ENCODE data around the gene TPM1.
"Not testable (repeated sequence)": the region's sequence is repeated elsewhere in the genome, so short reads cannot be mapped to it uniquely, and the experiment has no call there.

Gene TPM1

DNA sequence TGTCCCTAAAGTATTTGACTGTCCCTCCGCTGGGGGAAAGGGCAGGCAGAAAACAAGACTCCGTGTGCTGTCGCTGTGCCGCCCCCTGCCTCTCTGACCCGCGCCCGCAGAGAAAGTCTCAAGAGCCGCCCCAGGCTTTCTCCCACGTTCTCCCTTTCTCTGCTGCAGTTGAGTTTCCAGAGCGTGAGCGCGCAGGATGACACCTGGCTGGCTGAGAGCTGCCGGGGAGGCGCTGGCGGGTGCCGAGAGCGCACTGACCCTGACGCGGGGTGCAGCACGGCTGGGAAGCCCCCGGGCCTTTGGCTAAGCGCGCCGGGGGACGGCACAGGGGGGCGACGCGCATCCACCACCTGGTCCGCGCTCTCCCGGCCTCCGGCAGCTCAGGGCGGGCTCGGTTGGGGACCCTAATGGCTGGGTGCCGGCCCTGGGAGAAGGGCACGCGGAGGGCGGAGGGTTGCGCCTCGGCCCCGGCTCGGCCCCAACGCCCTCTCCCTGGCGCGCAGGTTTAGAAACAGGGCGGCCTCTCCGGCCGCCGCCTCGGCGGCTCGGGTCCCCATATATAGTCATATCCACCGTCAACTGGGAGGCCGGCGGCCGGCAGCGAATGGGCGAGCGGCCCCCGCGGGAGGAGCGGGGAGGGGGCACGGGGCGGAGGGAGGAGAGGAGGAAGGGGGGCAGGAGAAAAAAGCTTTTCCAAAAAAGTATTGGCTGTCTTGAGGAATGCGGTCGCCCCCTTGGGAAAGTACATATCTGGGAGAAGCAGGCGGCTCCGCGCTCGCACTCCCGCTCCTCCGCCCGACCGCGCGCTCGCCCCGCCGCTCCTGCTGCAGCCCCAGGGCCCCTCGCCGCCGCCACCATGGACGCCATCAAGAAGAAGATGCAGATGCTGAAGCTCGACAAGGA is at the start of gene TPM1:
Gene TPM1 (plus strand): TSS at position 774 of the 903 bp plus-strand sequence. CDS start 83 bp downstream, at position 857.
- Histone ChIP-seq H3K4me1 (ENCODE audit: control insufficient read depth in 1 of 2, insufficient read depth in 2 of 2, low read length in 2 of 2) (peaks cover 11 to 13% of the 10 kb centered on the region in 2 donors), H3K9ac (ENCODE audit: low read depth in 1 of 2, low read length in 2 of 2) (peak within 1 kb of the TSS; percentile 64 to 68)

DNA sequence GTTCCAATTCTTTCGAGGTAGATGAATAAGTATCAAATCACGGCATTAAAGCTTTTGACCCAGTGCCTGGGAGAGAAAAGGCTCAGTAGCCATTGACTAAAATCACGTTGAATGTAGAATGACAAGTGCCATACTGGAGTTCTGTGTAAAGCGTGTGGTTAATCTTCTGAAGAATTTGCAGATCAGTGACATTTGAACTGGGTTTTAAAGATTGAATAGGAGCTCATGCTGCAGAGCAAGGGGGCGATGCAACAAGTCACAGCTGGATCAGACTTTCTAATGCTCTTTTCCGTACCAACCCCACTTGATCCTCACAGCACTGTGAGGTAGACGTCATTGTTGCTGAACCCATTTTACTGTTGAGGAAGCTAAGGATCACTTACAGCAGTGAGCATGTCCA is 49.5 kb upstream of the TPM1 start:
- Histone ChIP-seq H3K27me3 (ENCODE audit: control insufficient read depth in 1 of 2, insufficient read depth in 2 of 2, low read length in 2 of 2) (no peaks in the 10 kb centered on the region), H3K27ac (ENCODE audit: low read depth, low read length) (no peak overlapping the region), H3K4me1 (ENCODE audit: control insufficient read depth in 1 of 2, insufficient read depth in 2 of 2, low read length in 2 of 2) (peaks cover 3 to 6% of the 10 kb centered on the region in 2 donors), H3K4me3 (ENCODE audit: low read depth in 1 of 2, low read length in 2 of 2) (no peak overlapping the region), H3K9ac (ENCODE audit: low read depth in 1 of 2, low read length in 2 of 2) (no peak overlapping the region), H3K36me3 (ENCODE audit: control insufficient read depth in 1 of 2, insufficient read depth in 2 of 2, low read length in 2 of 2) (no peaks in the 10 kb centered on the region), H3K9me3 (ENCODE audit: control insufficient read depth in 1 of 2, low read length in 2 of 2) (no peaks in the 10 kb centered on the region)

More for the DNA sequence above, at the start of gene TPM1:
- Histone ChIP-seq H3K36me3 (ENCODE audit: control insufficient read depth in 1 of 2, insufficient read depth in 2 of 2, low read length in 2 of 2) (no peaks in the 10 kb centered on the region), H3K4me3 (ENCODE audit: low read depth in 1 of 2, low read length in 2 of 2) (peak within 1 kb of the TSS; percentile 74 to 75), H3K27me3 (ENCODE audit: control insufficient read depth in 1 of 2, insufficient read depth in 2 of 2, low read length in 2 of 2) (peaks cover 32 to 33% of the 10 kb centered on the region in 2 donors), H3K9me3 (ENCODE audit: control insufficient read depth in 1 of 2, low read length in 2 of 2) (no peaks in the 10 kb centered on the region), H3K27ac (ENCODE audit: low read depth, low read length) (peak within 1 kb of the TSS; percentile 61)

DNA sequence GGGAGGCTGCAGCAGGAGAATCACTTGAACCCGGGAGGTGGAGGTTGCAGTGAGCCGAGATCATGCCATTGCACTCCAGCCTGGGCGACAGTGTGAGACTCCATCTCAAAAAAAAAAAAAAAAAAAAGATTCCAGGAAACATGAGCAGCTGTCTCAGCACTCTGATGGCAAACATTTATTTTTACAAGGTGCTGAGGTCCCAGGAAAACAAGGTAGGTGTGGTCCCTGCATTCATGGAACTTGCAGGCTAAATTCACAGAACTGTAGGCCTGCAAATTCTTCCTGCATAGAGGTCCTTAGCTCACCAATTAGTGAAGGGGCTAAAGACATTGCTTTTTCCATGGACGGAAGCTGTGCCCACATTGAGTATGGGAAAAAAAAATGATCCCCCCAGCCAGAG is 48.9 kb upstream of the TPM1 start:
- H3K27me3 ChIP-seq (ENCODE audit: control insufficient read depth in 1 of 2, insufficient read depth in 2 of 2, low read length in 2 of 2); H3K4me3 ChIP-seq (ENCODE audit: low read depth in 1 of 2, low read length in 2 of 2); H3K36me3 ChIP-seq (ENCODE audit: control insufficient read depth in 1 of 2, insufficient read depth in 2 of 2, low read length in 2 of 2); H3K27ac ChIP-seq (ENCODE audit: low read depth, low read length); H3K9ac ChIP-seq (ENCODE audit: low read depth in 1 of 2, low read length in 2 of 2); H3K9me3 ChIP-seq (ENCODE audit: control insufficient read depth in 1 of 2, low read length in 2 of 2): not testable (repeated sequence)
- H3K4me1 ChIP-seq (ENCODE audit: control insufficient read depth in 1 of 2, insufficient read depth in 2 of 2, low read length in 2 of 2): peaks cover 3 to 12% of the 10 kb centered on the region in 2 donors

DNA sequence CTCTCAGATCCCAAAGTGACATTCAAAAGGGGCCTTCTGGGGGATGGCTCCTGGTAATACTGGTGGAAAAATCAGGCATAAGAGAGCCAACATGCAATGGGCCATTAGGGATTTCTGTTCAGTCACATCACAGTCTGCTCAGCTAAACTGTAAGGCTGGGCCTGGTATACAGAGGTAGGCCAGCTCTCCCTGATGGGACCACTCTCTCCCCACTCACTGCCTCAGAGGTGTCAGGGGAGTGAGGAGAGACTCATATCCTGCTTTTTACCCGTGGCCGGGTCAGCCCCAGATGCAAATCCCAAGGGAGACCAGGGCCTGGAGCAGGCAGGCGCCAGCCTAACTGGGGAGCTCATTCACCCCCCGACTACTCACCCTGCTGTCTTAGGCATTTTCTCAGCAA is 48.1 kb upstream of the TPM1 start:
- Histone ChIP-seq H3K9me3 (ENCODE audit: control insufficient read depth in 1 of 2, low read length in 2 of 2) (no peaks in the 10 kb centered on the region), H3K36me3 (ENCODE audit: control insufficient read depth in 1 of 2, insufficient read depth in 2 of 2, low read length in 2 of 2) (no peaks in the 10 kb centered on the region), H3K27ac (ENCODE audit: low read depth, low read length) (no peak overlapping the region), H3K4me3 (ENCODE audit: low read depth in 1 of 2, low read length in 2 of 2) (no peak overlapping the region), H3K27me3 (ENCODE audit: control insufficient read depth in 1 of 2, insufficient read depth in 2 of 2, low read length in 2 of 2) (no peaks in the 10 kb centered on the region), H3K4me1 (ENCODE audit: control insufficient read depth in 1 of 2, insufficient read depth in 2 of 2, low read length in 2 of 2) (peaks cover 2 to 19% of the 10 kb centered on the region in 2 donors), H3K9ac (ENCODE audit: low read depth in 1 of 2, low read length in 2 of 2) (no peak overlapping the region)

DNA sequence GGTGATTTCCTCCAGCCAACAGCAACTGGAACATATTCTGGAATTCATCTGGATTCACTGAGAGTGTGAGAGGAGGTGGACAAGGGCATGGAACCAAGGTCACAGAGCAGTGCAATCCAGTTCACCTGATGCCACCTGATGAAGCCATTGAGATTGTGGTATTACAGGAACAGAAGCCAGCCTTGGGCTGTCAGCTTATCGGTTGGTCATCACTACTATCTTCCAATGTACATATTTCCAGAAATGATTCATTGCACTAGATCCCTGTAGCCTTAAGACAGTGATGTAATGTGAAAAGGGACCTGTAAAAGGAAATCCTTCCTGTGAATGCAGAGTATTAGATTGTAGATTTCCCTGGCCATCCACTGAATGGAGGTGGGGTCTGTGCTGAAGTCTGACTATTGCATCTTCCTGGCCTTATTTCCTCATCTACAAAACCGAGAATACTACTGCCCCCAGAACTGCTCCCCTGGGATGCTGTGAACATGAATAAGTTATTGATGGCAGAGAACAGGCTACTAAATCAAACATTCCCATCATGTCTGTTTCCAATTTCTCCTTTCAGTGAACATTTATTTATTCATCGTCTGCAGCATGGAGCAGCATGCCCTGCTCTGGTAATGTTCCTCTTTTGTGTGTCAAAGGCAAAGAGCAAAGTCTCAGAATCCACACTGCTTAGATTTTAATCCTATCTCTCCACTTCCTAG is 47.4 kb upstream of the TPM1 start:
- Histone ChIP-seq H3K9ac (ENCODE audit: low read depth in 1 of 2, low read length in 2 of 2) (no peak overlapping the region), H3K9me3 (ENCODE audit: control insufficient read depth in 1 of 2, low read length in 2 of 2) (no peaks in the 10 kb centered on the region), H3K27me3 (ENCODE audit: control insufficient read depth in 1 of 2, insufficient read depth in 2 of 2, low read length in 2 of 2) (no peaks in the 10 kb centered on the region), H3K27ac (ENCODE audit: low read depth, low read length) (no peak overlapping the region), H3K4me1 (ENCODE audit: control insufficient read depth in 1 of 2, insufficient read depth in 2 of 2, low read length in 2 of 2) (peaks cover 0 to 15% of the 10 kb centered on the region in 2 donors), H3K36me3 (ENCODE audit: control insufficient read depth in 1 of 2, insufficient read depth in 2 of 2, low read length in 2 of 2) (no peaks in the 10 kb centered on the region), H3K4me3 (ENCODE audit: low read depth in 1 of 2, low read length in 2 of 2) (no peak overlapping the region)

DNA sequence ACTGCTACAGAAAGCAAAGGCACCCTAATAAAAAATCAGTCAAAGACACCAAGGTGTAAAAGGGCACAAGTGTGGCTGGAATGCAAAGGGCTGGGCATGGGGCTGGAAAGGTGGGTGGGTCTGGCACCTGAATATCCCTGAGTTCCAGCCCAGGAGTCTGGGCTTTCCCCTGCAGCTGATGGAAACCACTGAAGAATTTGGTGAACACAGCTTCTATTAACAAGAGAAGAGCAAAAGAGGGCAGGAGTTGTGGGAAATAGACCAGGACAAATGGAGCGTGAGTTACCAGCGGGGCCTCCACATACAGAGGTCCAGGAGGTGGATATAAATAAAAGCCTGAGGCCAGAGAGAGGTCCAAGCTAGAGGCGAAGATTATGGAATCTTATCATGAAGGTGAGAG is 45.1 kb upstream of the TPM1 start:
- Histone ChIP-seq H3K9me3 (ENCODE audit: control insufficient read depth in 1 of 2, low read length in 2 of 2) (no peaks in the 10 kb centered on the region), H3K4me1 (ENCODE audit: control insufficient read depth in 1 of 2, insufficient read depth in 2 of 2, low read length in 2 of 2) (peaks cover 0 to 15% of the 10 kb centered on the region in 2 donors), H3K36me3 (ENCODE audit: control insufficient read depth in 1 of 2, insufficient read depth in 2 of 2, low read length in 2 of 2) (no peaks in the 10 kb centered on the region), H3K9ac (ENCODE audit: low read depth in 1 of 2, low read length in 2 of 2) (no peak overlapping the region), H3K27me3 (ENCODE audit: control insufficient read depth in 1 of 2, insufficient read depth in 2 of 2, low read length in 2 of 2) (no peaks in the 10 kb centered on the region), H3K4me3 (ENCODE audit: low read depth in 1 of 2, low read length in 2 of 2) (no peak overlapping the region), H3K27ac (ENCODE audit: low read depth, low read length) (no peak overlapping the region)

DNA sequence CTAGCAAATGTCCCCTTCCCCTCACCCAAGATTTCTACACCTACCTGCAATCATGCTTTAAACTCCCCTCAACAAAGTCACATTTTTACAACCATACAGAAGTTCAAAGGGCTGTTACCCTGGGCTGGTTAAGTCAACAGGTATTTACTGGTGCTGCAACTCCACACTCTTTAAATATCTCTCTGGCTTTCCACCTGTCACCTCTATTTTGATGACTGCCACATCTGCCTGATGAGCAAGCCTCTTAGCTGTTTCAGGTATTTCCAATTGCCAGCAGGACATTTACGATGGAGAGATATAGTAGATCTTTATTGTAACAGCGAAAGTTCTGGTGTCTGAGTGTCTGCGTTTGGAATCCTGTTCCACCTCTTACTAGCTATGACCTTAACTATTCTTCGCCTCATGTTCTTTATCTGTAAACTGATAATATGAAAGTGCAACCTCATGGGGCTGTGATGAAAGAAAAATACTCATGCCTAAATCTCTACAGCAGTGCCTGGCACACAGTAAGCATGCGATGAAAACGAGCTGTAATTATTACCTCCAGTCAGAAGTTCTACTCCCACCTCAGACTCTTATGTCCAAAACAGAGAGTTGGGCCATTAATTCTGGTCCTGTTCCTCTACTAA is 44.2 kb upstream of the TPM1 start:
- no peak overlapping the region for H3K4me3 ChIP-seq (ENCODE audit: low read depth in 1 of 2, low read length in 2 of 2)
- H3K9me3 ChIP-seq (ENCODE audit: control insufficient read depth in 1 of 2, low read length in 2 of 2): no peaks in the 10 kb centered on the region
- peaks cover 0 to 15% of the 10 kb centered on the region in 2 donors for H3K4me1 ChIP-seq (ENCODE audit: control insufficient read depth in 1 of 2, insufficient read depth in 2 of 2, low read length in 2 of 2)
- H3K27ac ChIP-seq (ENCODE audit: low read depth, low read length): no peak overlapping the region
- no peaks in the 10 kb centered on the region for H3K36me3 ChIP-seq (ENCODE audit: control insufficient read depth in 1 of 2, insufficient read depth in 2 of 2, low read length in 2 of 2)
- H3K27me3 ChIP-seq (ENCODE audit: control insufficient read depth in 1 of 2, insufficient read depth in 2 of 2, low read length in 2 of 2): no peaks in the 10 kb centered on the region
- no peak overlapping the region for H3K9ac ChIP-seq (ENCODE audit: low read depth in 1 of 2, low read length in 2 of 2)

DNA sequence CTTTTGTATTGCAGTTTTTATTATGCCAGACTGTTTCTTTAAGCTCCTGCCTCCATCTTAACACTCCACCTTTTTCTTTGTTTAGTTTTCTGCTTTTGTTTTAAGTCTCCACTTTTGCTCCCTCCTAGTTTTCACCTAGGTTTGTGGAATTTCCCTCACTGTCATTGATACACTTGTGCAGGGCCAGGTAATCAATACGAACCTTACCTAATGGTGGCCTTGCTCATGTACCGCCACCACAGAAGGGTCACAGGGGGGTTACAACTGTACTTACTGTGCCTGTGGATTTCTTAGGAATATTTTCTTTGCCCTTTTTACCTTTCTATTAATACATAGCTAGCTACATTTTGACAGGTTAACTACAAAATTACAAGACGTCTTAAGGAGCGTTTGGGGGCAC is 43.4 kb upstream of the TPM1 start:
- Histone ChIP-seq H3K36me3 (ENCODE audit: control insufficient read depth in 1 of 2, insufficient read depth in 2 of 2, low read length in 2 of 2) (no peaks in the 10 kb centered on the region), H3K27ac (ENCODE audit: low read depth, low read length) (no peak overlapping the region), H3K9ac (ENCODE audit: low read depth in 1 of 2, low read length in 2 of 2) (no peak overlapping the region), H3K27me3 (ENCODE audit: control insufficient read depth in 1 of 2, insufficient read depth in 2 of 2, low read length in 2 of 2) (no peaks in the 10 kb centered on the region), H3K9me3 (ENCODE audit: control insufficient read depth in 1 of 2, low read length in 2 of 2) (no peaks in the 10 kb centered on the region), H3K4me1 (ENCODE audit: control insufficient read depth in 1 of 2, insufficient read depth in 2 of 2, low read length in 2 of 2) (peaks cover 0 to 15% of the 10 kb centered on the region in 2 donors), H3K4me3 (ENCODE audit: low read depth in 1 of 2, low read length in 2 of 2) (no peak overlapping the region)

DNA sequence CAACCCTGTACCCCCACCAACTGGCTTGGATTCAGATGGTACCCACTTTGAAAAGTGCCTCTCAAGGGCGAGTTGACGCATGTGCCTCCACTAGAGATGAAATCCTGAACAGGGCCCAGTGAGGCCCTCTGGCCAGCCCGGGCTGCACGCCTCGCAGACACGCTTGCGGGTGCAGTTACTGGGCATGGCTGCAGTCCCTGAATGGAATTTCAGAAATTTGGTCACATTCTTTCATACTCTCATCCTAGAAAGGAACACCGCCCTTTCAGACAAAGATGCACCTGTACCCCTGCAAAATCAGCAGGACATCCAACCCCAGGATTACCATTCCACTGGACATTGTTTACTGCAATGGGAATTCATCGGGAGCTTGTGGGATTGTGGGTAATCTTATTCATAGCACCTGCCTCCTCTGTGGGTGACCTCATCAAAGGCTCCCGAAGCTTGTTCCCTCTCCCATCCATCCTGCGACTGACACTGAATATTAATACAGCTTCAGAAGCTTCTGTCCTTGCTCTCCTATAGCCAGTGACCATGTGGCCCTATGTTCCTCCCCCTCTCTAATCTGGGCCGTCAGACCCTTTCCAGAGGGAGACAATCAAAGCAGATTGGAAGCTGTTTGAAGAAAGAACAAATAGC is 42.5 kb upstream of the TPM1 start:
- peaks cover 0 to 15% of the 10 kb centered on the region in 2 donors for H3K4me1 ChIP-seq (ENCODE audit: control insufficient read depth in 1 of 2, insufficient read depth in 2 of 2, low read length in 2 of 2)
- H3K9ac ChIP-seq (ENCODE audit: low read depth in 1 of 2, low read length in 2 of 2): no peak overlapping the region
- H3K4me3 ChIP-seq (ENCODE audit: low read depth in 1 of 2, low read length in 2 of 2): no peak overlapping the region
- no peaks in the 10 kb centered on the region for H3K27me3 ChIP-seq (ENCODE audit: control insufficient read depth in 1 of 2, insufficient read depth in 2 of 2, low read length in 2 of 2)
- no peaks in the 10 kb centered on the region for H3K36me3 ChIP-seq (ENCODE audit: control insufficient read depth in 1 of 2, insufficient read depth in 2 of 2, low read length in 2 of 2)
- no peaks in the 10 kb centered on the region for H3K9me3 ChIP-seq (ENCODE audit: control insufficient read depth in 1 of 2, low read length in 2 of 2)
- no peak overlapping the region for H3K27ac ChIP-seq (ENCODE audit: low read depth, low read length)

All from duodenal mucosa (tissue), 2 donors.